ENCODE measurements around the gene DAND5.

- TF ChIP-seq CTCF (IDR thresholded peaks at IDR 0.05) (no peak), ZFX (IDR thresholded peaks at IDR 0.05; ENCODE audit: borderline replicate concordance) (no peak)
Observed at GRCh38 chr19:12924621-12925310, 44.6 kb upstream of the DAND5 start.
